Umbilical cord (tissue), 2 donors: ENCODE measurements around the gene SLC35B3. TPM values are rescaled to one million over a fixed set of nuclear protein-coding genes. Genes with fewer than 3 reads are reported as not detected.
A peak's percentile ranks its signal among the peaks of the same experiment; 100 is the strongest.
"Not testable (repeated sequence)": the region's sequence is repeated elsewhere in the genome, so short reads cannot be mapped to it uniquely, and the experiment has no call there.

Source experiments
- DNase-seq: peaks from one replicate; pipeline ENCODE4 v3.0.0-alpha.2; 2015; ENCODE audit warnings: low spot score
- total RNA-seq: library from RNA; depleted of rRNA; stranded (reverse); fragments of >200 nt; gene quantifications from one replicate; pipeline ENCODE4 v1.2.3, GENCODE V29; 2014; ENCODE audit warnings: low replicate concordance; ENCODE audit not compliant: insufficient read depth

SLC35B3 gene
- total RNA-seq, 1 donor from 2014 or later: 9.9 TPM

DNA sequence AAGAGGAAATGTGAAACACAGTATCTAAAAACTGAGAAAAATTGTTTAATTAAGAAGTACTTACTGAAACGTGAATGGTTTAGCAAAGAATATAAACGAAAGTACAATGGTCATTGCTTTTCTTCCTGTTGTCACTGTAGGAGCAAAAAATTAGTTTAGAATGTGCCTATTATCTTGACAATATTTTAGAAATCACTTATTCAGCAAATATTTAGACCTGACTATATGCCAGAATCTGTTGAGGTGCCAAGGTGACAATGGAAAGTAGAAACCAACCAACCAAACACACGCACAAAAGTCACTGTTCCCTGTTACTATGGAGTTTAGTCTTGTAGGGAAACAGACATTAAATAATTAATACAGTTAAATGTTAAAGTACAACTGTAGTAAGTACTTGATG is 20.5 kb downstream of the SLC35B3 start:
- no peak for DNase-seq

DNA sequence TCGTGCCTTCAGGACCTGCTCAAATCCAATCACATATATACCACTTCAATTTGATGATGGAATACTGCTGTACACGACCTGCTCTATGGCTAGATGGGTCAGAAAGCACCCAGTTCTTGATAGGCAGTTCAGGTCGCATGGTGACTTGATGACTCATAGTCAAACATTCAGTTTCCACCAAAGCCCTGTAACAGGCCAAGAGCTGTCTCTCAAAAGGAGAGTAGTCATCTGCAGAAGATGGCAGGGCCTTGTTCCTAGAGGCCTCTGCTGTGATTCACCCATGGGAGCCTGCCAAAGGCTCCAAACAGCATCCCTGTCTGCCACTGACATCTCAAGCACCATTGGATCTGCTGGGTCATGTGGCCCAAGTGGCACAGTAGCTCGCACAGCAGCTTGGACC is 29.4 kb downstream of the SLC35B3 start:
- DNase-seq: not testable (repeated sequence)

DNA sequence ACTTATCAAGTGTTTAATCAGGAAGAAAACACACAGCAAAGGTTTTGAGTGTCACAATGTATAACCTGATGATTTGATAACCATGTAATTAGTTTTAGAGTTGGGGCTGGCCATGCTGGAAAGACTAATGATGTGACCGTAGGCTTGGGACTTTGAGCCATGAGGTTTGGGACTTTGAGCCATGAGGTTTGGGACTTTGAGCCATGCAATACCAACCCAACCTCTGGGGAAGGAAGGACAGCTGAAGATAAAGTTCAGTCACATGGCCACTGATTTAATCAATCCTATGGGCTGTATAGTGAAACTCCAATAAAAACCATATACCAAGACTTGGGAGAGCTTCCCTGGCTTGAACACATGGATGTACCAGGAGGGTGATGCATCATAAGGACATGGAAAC is 32.8 kb downstream of the SLC35B3 start:
- DNase-seq: no peak

DNA sequence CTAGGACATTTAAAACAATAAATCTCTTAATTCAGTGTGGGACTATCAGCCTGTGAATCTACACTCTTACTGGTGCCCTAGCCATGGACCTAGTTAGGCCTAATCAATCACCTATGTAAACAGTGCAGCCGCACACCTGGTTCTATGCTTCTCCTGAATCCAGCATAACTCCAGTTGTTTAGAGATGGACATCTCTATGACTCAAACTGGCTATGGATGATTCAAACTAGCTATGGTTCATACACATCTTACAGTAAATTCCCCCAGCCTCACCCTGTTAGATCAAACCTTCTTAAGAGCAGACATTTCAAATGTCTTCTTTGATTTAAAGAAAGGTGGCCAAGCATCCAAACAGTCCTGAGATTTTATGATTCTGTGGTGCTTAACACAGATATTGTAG is 34.7 kb downstream of the SLC35B3 start:
- no peak for DNase-seq

DNA sequence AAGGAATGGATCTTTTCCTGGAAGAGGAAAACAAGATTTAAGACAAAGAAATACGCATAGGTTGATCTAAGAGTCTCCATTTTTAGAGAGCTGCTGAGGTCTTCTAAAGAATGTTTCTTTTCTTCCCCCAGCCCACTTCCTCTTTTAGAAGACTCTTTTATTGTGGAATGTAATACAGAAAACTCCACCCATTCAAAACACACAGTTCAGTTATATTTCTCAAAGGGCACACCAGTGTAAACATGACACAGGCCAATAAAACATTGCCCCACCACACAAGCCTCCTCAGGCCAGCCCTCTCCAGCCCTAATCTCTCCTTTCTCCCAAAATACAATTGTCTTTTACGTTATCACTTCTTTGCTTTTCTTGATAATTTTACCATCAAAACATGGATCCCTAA is 42.8 kb downstream of the SLC35B3 start:
- peak; percentile 4 for DNase-seq

- no peak for DNase-seq
These were observed 43.4 kb downstream of the SLC35B3 start for GRCh38 chr6:8391934-8392333.

DNA sequence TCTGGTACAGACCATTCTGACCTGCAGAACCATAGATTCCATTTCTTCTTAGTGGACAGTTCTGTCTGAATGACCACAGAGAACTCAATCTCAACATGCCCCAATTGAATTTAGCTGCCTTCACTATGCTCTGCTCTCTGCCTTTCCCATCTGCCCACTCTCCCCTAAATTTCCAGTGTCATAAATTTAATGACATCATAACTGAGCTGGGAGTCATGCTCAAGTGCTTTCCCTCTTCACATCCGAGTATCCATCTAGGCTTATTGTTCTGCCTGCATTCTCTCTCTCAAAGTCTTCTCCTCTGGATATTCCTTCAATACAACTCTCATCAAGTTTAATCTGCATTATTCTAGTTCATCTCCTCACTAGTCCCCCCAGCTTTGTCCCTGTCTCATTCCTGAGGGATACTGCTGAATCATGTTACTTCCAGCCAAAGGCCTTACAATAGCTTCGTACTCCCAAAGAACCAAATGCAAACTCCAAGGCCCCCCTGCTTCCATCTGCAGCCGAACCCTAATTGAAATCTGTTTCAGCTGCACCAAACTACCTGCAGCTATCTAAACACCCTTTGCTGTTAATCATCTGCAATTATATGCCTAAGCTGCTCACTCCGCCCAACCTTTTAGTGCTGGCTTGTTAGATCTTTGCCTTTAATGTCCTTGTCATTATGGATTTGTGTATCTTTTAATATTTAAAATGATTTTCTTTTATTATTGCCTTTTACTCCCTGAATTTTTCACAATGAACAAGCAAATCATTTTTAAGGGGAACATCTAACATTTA is 46.1 kb downstream of the SLC35B3 start:
- no peak for DNase-seq

- no peak for DNase-seq
These were observed 47.4 kb downstream of the SLC35B3 start for GRCh38 chr6:8387942-8388437.

DNA sequence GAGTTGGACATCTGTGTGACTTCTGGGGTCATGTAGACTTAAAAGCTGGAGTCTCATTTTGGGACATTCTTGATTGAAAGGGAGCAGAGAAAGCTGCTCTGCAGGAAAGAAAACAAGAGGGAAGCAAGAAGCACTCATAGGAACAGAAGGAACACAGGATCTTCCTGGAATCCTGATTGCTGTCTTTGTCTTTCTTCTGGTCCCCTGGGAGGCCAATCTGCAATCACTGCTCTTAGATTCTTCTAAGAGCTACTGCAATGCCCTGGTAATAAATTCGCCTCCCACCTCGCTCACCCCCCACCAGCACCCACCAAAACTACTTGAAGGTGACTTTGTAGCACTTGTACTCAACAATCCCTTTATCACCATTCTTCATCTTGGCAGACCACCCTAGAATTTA is 51.8 kb downstream of the SLC35B3 start:
- DNase-seq: no peak

- peak; percentile 42 for DNase-seq
These were observed 52.9 kb downstream of the SLC35B3 start for GRCh38 chr6:8382434-8382833.

DNA sequence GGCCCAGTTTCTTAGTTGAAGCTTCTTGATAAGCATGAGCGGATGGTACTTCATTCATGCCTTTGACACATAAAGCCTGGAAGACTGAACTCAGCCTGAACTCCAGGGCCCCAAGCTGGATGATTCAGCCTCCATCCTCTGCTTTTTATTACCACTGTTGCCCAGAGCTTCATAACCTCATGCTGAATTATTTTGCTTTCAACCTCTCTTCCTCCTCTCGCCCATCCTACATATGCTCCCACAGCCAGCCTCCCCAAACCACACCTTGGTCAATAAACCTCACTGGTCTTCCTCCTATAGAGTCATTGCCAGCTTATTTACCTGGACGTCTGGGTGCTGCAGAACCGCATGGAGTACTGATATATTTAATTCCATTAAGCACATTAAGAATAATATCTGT is 59.4 kb downstream of the SLC35B3 start:
- DNase-seq: peak; percentile 26
